ENCODE data around the gene RPA1.

- TF ChIP-seq NFYB (IDR thresholded peaks at IDR 0.05; ENCODE audit: extremely low read depth, insufficient read length) (no peak), GTF2F1 (IDR thresholded peaks at IDR 0.05; ENCODE audit: low read depth, low read length) (no peak), ZEB2 (IDR thresholded peaks at IDR 0.05) (no peak), ARNT (IDR thresholded peaks at IDR 0.05) (no peak), ATF1 (CRISPR knock-in tag; IDR thresholded peaks at IDR 0.05) (no peak), ATF1 (tag; IDR thresholded peaks at IDR 0.05) (no peak), AFF4 (CRISPR knock-in tag; IDR thresholded peaks at IDR 0.05) (no peak), EZH2 (IDR thresholded peaks at IDR 0.05; ENCODE audit: borderline replicate concordance, low read depth, low read length) (no peak), KLF16 (IDR thresholded peaks at IDR 0.05) (no peak), SUPT5H (IDR thresholded peaks at IDR 0.05) (no peak), EP300 (IDR thresholded peaks at IDR 0.05; ENCODE audit: low read length) (no peak)
- TF ChIP-seq, protein P1, sequence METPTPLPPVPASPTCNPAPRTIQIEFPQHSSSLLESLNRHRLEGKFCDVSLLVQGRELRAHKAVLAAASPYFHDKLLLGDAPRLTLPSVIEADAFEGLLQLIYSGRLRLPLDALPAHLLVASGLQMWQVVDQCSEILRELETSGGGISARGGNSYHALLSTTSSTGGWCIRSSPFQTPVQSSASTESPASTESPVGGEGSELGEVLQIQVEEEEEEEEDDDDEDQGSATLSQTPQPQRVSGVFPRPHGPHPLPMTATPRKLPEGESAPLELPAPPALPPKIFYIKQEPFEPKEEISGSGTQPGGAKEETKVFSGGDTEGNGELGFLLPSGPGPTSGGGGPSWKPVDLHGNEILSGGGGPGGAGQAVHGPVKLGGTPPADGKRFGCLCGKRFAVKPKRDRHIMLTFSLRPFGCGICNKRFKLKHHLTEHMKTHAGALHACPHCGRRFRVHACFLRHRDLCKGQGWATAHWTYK (CRISPR knock-in tag; IDR thresholded peaks at IDR 0.05) = no peak
- TF ChIP-seq, protein P2, sequence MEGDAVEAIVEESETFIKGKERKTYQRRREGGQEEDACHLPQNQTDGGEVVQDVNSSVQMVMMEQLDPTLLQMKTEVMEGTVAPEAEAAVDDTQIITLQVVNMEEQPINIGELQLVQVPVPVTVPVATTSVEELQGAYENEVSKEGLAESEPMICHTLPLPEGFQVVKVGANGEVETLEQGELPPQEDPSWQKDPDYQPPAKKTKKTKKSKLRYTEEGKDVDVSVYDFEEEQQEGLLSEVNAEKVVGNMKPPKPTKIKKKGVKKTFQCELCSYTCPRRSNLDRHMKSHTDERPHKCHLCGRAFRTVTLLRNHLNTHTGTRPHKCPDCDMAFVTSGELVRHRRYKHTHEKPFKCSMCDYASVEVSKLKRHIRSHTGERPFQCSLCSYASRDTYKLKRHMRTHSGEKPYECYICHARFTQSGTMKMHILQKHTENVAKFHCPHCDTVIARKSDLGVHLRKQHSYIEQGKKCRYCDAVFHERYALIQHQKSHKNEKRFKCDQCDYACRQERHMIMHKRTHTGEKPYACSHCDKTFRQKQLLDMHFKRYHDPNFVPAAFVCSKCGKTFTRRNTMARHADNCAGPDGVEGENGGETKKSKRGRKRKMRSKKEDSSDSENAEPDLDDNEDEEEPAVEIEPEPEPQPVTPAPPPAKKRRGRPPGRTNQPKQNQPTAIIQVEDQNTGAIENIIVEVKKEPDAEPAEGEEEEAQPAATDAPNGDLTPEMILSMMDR (IDR thresholded peaks at IDR 0.05 in 2 of 3, conservative IDR thresholded peaks at IDR 0.05 in 1 of 3; ENCODE audit: insufficient read depth in 2 of 3, low read depth in 1 of 3, low read length in 3 of 3) = no peak
These were observed 61.1 kb downstream of the RPA1 start for GRCh38 chr17:1890758-1891450.
